ENCODE results near the gene BPIFB6. TPM values are rescaled to one million over a fixed set of nuclear protein-coding genes. Genes with fewer than 3 reads are reported as not detected.
A peak's percentile ranks its signal among the peaks of the same experiment; 100 is the strongest.

Gene BPIFB6
- total RNA-seq, 1 donor from 2014 or later = not detected

GRCh38 chr20:33064572-33065287, 33.3 kb downstream of the BPIFB6 start:
- ATAC-seq = no peak

DNA sequence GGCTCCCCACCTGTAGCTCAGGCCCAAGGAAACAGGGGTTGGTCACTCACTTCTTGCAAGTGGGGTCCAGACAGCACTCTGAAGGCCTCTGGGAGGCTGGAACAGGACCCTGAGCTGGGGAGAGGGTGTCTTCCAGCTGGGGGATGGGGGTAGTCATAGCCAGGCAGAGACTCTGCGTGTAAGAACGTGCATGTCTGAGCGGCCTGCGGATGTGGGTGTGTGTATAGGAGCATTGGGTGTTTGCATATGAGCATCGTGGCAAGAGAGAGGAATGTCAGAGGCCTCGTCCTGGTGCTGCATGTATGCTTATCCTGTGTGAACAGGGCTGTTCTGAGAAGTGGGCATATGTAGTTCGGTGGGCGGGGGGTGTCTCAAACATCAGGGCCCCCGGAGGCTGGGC, 34.3 kb downstream of the BPIFB6 start:
- ATAC-seq = peak; percentile 30

- ATAC-seq = no peak
Measured at GRCh38 chr20:33067806-33068205, 36.4 kb downstream of the BPIFB6 start.

- no peak for ATAC-seq
Measured at GRCh38 chr20:33068251-33068939, 36.9 kb downstream of the BPIFB6 start.

DNA sequence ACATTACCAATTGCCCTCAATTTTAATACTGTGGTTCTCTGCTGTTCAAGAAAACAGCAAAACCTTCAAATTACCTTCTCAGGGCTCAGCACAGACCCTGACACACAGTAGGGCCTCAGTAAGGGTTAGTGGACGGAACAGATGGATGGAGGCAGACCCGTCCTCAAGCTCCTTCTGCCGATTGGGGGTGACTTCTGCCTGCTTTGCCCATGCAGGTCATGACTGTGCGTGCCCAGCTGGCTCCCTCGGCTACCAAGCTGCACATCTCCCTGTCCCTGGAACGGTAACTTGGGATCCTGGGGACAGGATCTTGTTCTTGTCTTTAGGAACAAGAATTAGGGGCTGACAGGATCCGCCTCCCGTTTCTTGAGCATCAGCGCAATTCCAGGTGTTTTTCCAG, 38.2 kb downstream of the BPIFB6 start:
- ATAC-seq = no peak

DNA sequence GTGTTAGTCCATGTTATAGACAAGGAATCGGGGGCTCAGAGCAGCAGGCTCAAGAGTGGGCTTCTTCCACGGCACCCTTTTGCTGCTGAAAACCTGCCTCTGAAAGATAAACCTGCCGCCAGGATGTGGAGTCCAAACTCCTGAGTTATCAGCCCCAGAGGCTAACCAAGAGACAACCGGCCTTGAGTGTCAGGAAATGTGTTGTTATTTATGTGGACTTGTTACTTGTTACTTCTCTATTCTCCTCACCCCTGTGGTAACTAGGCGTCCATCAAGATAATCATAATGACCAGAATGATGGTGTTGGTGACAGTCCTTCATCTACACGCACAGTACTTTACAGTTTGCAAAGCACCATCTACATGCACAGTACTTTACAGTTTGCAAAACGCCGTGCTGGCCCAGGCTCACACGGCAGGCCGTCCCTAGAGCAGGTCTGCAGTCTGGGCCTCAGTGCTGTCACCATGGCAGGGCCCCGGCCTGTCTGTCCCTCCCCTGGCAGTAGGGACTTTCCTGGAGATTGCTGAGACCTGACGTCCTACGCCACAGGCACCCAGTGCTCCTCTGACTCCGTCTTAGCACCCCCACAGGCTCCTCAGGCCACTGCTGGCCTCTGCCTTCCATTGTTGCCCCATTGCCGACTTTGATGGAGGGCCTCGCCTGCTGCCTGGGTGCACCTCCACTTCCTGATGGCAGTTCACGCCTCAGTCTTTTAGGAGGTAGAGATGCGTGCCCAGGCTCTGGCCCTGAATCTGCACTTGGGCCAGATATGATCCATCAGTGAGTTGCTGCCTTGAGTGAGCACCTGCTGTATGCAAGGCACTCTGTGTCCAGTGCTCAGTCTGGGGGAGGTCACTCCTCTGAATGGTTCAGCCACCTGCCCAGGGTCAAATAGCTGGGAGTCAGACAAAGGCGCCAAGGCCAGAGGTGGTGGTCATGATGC, 38.9 kb downstream of the BPIFB6 start:
- no peak for ATAC-seq

GRCh38 chr20:33071198-33071597, 39.8 kb downstream of the BPIFB6 start:
- ATAC-seq = no peak

DNA sequence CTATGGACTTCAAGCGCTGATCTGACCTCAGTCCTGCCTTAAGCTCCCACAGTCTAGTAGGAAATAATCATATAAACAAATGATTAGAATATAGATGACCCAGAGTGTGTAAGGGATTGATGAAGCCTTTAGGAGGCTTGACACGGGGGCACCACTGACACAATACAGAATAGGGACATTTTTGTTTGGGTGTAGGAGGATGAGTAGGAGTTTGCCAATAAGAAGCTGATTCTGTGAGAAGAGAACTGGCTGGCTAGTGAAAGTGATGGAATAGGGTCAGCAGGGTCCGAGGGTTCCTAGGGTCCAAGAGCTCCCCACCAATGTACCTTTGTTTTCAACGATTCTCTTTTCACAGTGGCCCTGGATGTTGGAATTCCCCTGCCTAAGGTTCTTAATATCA, 40.9 kb downstream of the BPIFB6 start:
- ATAC-seq = no peak

DNA sequence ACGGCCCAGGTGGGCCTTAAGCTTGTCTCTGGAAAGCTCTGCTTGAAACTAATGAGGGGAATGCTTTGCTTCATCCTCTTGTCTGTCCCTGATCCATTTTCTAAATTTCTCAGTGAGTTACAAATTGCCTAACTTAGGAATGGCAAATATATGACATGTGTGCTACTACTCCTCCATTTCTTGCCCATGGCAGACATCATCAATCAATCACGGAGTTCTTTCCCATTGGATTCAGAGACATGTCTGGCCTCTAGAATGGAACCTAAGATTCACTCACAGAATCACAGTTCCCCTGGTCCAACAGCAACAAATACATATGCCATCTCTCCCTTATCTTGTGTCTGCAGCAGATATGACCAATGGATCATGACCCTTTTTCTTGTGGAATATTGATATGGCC, 41.4 kb downstream of the BPIFB6 start:
- ATAC-seq = no peak

GRCh38 chr20:33074675-33075074, 43.2 kb downstream of the BPIFB6 start:
- ATAC-seq = no peak

GRCh38 chr20:33075281-33075680, 43.8 kb downstream of the BPIFB6 start:
- ATAC-seq = no peak

GRCh38 chr20:33076662-33077372, 45.4 kb downstream of the BPIFB6 start:
- ATAC-seq = peak; percentile 28

- no peak for ATAC-seq
Measured at GRCh38 chr20:33079259-33079658, 47.8 kb downstream of the BPIFB6 start, which contains the start of gene BPIFB4. BPIFB4 (plus strand) TSS chr20:33079643; CDS start chr20:33081527, 1,884 bp downstream.

DNA sequence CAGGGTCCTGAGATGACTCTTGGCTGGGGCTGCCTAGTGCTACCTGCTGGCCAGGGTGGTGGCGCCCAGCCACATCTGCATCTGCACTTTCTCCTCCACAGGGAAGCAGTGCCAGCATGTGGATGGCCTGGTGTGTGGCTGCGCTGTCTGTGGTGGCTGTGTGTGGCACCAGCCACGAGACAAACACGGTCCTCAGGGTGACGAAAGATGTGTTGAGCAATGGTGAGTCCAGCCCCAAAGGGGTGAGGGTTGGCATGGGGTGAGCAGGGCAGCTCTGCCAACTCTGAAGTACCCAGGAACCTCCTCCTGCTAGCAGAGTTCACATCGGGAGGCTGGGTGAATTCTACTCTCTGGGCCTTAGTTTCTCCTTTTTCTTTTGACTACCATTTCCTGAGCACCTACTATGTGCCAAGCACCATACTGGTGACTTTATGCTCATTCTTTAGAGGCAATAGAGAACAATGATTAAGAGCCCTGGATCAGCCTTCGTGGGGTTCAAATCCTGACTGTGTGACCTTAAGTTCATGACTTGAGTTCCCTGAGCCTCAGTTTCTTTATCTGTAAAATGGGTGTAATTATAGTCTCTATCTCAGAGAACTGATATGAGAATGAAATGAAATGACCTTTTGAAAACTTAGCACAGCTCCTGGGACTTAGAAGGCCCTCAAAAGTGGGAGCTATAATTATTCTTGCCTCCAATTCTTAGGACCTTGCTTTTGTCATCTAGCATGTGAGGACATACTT, 50.1 kb downstream of the BPIFB6 start:
- no peak for ATAC-seq

- no peak for ATAC-seq
Measured at GRCh38 chr20:33082546-33082945, 51.1 kb downstream of the BPIFB6 start.

GRCh38 chr20:33083544-33084340, 52.3 kb downstream of the BPIFB6 start:
- ATAC-seq = no peak

DNA sequence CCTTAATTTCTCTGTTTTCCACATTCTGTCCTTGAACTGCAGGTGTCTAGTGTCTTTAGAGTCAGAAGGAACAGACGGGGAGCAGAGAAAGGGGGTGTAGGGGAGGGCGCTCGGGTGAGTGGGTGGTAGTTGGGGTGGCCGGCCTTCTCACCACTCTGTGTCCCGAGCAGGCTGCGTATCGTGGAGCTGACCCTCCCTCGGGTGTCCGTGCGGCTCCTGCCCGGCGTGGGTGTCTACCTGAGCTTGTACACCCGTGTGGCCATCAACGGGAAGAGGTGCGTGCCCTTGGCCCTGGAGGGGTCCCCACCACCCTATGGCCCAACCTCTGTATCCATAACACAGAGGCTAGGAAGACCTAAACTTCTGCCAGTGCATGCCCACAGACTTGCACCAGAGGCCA, 53.3 kb downstream of the BPIFB6 start:
- no peak for ATAC-seq

GRCh38 chr20:33086052-33086722, 54.7 kb downstream of the BPIFB6 start:
- peak; percentile 10 for ATAC-seq

DNA sequence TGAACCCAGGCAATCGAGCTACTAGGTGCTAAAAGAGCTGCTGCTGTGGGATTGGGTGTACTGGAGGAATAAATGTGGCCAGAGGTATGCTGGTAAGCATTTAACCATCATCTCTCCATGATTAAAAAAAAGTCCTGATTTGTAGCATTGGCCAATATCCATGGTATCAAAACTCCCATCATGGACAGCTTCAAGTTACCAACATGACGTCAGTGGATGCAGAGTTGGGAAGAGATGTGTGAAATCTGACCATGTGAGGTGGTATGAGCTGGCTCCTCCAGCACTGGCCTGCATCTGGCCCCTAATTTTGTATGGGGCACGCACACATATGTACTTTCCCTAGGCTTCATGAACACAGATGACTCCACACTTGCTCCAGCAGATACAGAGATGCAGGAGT, 59.7 kb downstream of the BPIFB6 start:
- no peak for ATAC-seq

DNA sequence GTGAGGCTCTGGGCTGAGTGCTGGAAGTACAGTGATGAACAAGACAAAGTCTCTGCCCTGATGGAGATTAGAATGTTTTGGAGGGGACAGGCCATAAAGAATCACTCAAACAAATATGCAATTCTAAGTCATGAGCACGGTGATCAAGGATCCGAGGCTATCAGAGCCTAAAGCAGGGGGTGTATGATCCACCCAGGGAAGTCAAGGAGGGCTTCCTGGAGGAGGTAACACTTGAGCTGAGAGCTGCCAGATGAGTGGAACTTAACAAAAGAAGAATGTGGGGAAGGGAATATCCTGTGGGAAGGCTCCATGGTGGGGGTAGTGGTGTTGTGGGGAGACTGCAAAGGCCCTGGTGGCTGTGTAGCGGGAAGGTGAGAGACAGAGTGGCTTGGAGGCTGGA, 60.2 kb downstream of the BPIFB6 start:
- no peak for ATAC-seq
